HepG2 (cell line): Measurements from ENCODE around the gene FXYD5. TPM values are rescaled to one million over a fixed set of nuclear protein-coding genes. Genes with fewer than 3 reads are reported as not detected.
A peak's percentile ranks its signal among the peaks of the same experiment; 100 is the strongest.

ENCODE experiments used
- CBFB ChIP-seq: sonication (generic); formaldehyde crosslinking; IDR thresholded peaks from 2 replicates; pipeline ENCODE4 v1.4.0; 2020; ENCODE audit warnings: missing genetic modification reagents
- HMGA1 ChIP-seq: sonication (generic); formaldehyde crosslinking; conservative IDR thresholded peaks from 2 replicates; pipeline ENCODE4 v1.4.0; 2020; ENCODE audit warnings: missing genetic modification reagents
- HNRNPLL ChIP-seq: fragments of 200-400 bp; formaldehyde crosslinking; IDR thresholded peaks from 2 replicates; pipeline ENCODE4 v1.6.1; 2017; ENCODE audit warnings: mild to moderate bottlenecking, low read depth, low read length; ENCODE audit not compliant: poor library complexity, severe bottlenecking
- MAFG ChIP-seq: sonication (generic); formaldehyde crosslinking; IDR thresholded peaks from 2 replicates; pipeline ENCODE4 v1.5.1; 2020; ENCODE audit warnings: mild to moderate bottlenecking, missing genetic modification reagents
- MXD4 ChIP-seq: IDR thresholded peaks from 2 replicates; pipeline ENCODE4 v1.6.1; 2016; ENCODE audit warnings: mild to moderate bottlenecking, missing biosample characterization, missing genetic modification reagents
- TRAFD1 ChIP-seq: sonication (generic); formaldehyde crosslinking; IDR thresholded peaks from 2 replicates; pipeline ENCODE4 v1.5.1; 2020; ENCODE audit warnings: missing genetic modification reagents, mild to moderate bottlenecking, borderline replicate concordance
- TRIM24 ChIP-seq: sonication (generic); formaldehyde crosslinking; IDR thresholded peaks from 2 replicates; pipeline ENCODE4 v1.8.0; 2022; ENCODE audit warnings: mild to moderate bottlenecking, missing genetic modification reagents
- ZNF431 ChIP-seq: sonication (generic); formaldehyde crosslinking; IDR thresholded peaks from 2 replicates; pipeline ENCODE4 v1.9.0; 2022; ENCODE audit warnings: missing genetic modification reagents, low read depth, mild to moderate bottlenecking, borderline replicate concordance
- ZNF772 ChIP-seq: sonication (generic); formaldehyde crosslinking; IDR thresholded peaks from 2 replicates; pipeline ENCODE4 v1.5.0; 2020; ENCODE audit warnings: mild to moderate bottlenecking, missing genetic modification reagents
- polyA plus RNA-seq, 8 experiments: library from polyadenylated mRNA; depleted of rRNA in 3 of 8; stranded (reverse) in 7 of 8; unstranded in 1 of 8; fragments of >200 nt; fragmentation: Illumina TruSeq in 4 of 8; extraction: Trizol in 4 of 8; gene quantifications; 2 replicates each; pipeline versions ENCODE4 v1.2.1 to v1.2.3, GENCODE V29; 2011 to 2016; ENCODE audit warnings: low read depth in 4 of 8, missing spikeins in 1 of 8, mixed read lengths in 1 of 8; ENCODE audit not compliant: insufficient read depth in 1 of 8
- total RNA-seq, 5 experiments: library from RNA; depleted of rRNA; stranded (reverse); fragments of >200 nt; fragmentation: Illumina TruSeq; extraction: Trizol; gene quantifications; 2 replicates each; pipeline ENCODE4 v1.2.3, GENCODE V29; 2016; ENCODE audit warnings: low read depth in 1 of 5
- TF ChIP-seq, protein P1 (sequence below): sonication (generic); formaldehyde crosslinking; IDR thresholded peaks from 2 replicates; pipeline ENCODE4 v1.8.0; 2022; ENCODE audit warnings: missing genetic modification reagents, mild to moderate bottlenecking, moderate library complexity, borderline replicate concordance
- TF ChIP-seq, protein P2 (sequence below): sonication (generic); formaldehyde crosslinking; IDR thresholded peaks from 2 replicates; pipeline ENCODE4 v1.4.0; 2020; ENCODE audit warnings: mild to moderate bottlenecking, low read depth, missing genetic modification reagents
- TF ChIP-seq, protein P3 (sequence below): sonication (generic); formaldehyde crosslinking; IDR thresholded peaks from 2 replicates; pipeline ENCODE4 v1.5.0; 2020; ENCODE audit warnings: missing genetic modification reagents

The FXYD5 gene
- total and polyA plus RNA-seq, 2 of the 13 experiments (the other 11 are each of a cell fraction or from before 2014, with no cell fraction given), result 0.65 TPM; not detected in 1

- TF ChIP-seq, protein P1, sequence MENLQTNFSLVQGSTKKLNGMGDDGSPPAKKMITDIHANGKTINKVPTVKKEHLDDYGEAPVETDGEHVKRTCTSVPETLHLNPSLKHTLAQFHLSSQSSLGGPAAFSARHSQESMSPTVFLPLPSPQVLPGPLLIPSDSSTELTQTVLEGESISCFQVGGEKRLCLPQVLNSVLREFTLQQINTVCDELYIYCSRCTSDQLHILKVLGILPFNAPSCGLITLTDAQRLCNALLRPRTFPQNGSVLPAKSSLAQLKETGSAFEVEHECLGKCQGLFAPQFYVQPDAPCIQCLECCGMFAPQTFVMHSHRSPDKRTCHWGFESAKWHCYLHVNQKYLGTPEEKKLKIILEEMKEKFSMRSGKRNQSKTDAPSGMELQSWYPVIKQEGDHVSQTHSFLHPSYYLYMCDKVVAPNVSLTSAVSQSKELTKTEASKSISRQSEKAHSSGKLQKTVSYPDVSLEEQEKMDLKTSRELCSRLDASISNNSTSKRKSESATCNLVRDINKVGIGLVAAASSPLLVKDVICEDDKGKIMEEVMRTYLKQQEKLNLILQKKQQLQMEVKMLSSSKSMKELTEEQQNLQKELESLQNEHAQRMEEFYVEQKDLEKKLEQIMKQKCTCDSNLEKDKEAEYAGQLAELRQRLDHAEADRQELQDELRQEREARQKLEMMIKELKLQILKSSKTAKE (CRISPR knock-in tag), result peak; percentile 55; the same call in 1 of the 2 replicates
- TF ChIP-seq MXD4 (CRISPR knock-in tag), result 0 out of 2 replicates have a peak, but pooled peaks have one; percentile 39
- no peak for TF ChIP-seq MAFG (CRISPR knock-in tag)
- TF ChIP-seq, protein P2, sequence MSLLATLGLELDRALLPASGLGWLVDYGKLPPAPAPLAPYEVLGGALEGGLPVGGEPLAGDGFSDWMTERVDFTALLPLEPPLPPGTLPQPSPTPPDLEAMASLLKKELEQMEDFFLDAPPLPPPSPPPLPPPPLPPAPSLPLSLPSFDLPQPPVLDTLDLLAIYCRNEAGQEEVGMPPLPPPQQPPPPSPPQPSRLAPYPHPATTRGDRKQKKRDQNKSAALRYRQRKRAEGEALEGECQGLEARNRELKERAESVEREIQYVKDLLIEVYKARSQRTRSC (CRISPR knock-in tag), result no peak
- TF ChIP-seq, protein P3, sequence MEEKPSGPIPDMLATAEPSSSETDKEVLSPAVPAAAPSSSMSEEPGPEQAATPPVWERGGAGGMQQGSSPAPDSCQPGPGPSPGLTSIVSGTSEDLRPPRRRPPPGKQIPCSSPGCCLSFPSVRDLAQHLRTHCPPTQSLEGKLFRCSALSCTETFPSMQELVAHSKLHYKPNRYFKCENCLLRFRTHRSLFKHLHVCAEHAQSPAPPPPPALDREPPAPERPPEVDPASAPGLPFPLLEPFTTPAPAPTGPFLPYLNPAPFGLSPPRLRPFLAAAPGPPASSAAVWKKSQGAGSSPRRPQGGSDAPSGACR, result no peak
- TF ChIP-seq ZNF431 (CRISPR knock-in tag), result no peak
- TF ChIP-seq HNRNPLL, result peak; percentile 18
- TF ChIP-seq TRAFD1 (CRISPR knock-in tag), result no peak
- TF ChIP-seq HMGA1, result no peak
- no peak for TF ChIP-seq TRIM24 (CRISPR knock-in tag)
- no peak for TF ChIP-seq ZNF772 (CRISPR knock-in tag)
- no peak for TF ChIP-seq CBFB (CRISPR knock-in tag)
Measured at GRCh38 chr19:35135389-35135909, 19.1 kb upstream of the FXYD5 start (continued).
